A172 (cell line): ENCODE results near the gene SYNDIG1. TPM values are rescaled to one million over a fixed set of nuclear protein-coding genes. Genes with fewer than 3 reads are reported as not detected.
A peak's percentile ranks its signal among the peaks of the same experiment; 100 is the strongest.

Experiments used
- DNase-seq: peaks from one replicate; pipeline ENCODE4 v3.0.0-alpha.2; 2015; ENCODE audit warnings: low spot score
- total RNA-seq: library from RNA; depleted of rRNA; stranded (reverse); fragments of >200 nt; shearing (Covaris generic); gene quantifications from 2 replicates; pipeline ENCODE4 v1.2.3, GENCODE V29; 2014

SYNDIG1 gene
- total RNA-seq, 1 experiment from 2014 or later = 5.2 TPM

DNA sequence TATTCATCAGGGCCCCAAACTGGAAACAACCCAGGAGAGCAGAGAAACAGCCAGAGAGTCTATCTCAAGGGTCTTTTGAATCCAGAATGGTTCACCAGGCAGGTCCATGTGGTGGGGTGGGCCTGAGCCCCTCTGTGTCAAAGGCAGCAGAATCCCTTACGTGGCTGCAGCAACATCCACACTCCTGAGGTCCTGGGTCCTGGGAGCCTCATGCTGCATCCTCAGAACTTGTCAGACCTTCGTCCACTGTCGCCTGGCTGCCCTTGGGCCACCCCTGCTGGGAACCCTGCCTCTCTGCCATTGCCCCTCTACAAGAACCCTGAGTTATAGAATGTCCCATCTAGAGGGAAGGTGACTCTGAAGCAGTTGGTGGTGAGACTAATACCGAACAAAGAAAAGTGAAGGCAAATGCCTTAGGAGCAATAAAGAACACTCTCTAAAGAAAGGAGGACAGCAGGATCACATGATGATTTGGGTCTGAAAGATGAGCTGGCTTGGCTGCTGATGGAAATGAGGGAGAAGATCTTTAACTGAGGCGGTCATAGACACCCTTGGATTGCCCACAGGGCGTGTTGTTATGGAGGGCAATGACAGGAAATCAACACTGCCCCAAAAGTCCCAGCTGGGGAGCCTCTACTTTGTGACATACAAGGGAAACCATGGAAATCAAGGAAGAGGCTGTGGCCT, 161.2 kb downstream of the SYNDIG1 start:
- DNase-seq = no peak

DNA sequence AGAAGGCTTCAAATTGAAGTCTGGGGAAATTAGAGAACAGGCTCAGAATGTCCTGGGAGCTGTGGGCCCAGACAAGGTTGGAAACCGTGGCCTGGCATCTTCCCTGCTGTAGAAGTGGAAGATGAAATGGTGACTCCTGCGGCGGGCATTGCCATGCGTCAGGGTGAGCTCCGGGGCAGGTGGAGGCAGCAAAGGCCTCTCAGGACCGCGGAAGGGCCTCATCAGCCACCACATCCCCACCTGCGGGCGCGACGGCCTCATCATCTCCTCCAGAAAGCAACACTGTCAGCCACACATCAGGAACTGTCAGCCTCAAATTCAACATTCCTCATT, 161.7 kb downstream of the SYNDIG1 start:
- no peak for DNase-seq

DNA sequence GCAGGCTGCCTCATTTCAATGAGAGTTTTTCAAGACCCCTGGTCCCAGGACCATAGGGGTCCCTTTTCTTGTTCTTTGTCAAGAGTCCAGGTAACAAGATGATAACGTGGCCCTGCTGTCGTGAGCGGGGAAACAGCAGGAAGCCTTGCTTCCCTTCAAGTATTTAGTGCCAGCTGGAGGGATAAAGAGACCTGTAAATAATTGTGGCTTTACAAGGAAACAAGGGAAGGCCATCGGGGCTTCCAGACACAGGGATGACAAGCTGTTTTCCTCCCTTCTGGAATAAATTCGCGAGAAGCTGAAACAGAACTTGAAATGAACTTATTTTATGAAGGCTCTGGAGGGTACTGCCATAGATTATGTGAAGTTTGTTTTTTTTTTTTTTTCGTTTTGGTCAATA, 163.2 kb downstream of the SYNDIG1 start:
- DNase-seq = no peak

DNA sequence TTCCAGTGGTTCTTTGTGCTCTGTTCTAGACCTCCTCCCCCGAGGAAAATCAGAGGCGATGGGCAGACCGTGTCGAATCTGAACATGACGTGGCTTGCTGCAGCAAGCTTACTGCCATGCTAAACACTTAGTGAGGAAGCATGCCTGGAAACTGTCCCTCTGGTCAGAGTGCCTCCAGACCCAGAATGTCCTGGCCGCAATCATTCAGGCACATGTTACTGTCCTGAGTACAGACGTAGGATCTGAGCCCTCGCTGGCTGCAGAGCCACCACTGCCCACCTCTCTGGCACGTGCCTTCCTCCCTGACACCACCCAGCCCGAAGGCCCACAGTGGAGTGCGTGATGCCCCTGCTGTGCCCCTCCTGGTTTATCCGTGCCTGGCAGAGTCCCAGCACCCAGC, 163.6 kb downstream of the SYNDIG1 start:
- no peak for DNase-seq

DNA sequence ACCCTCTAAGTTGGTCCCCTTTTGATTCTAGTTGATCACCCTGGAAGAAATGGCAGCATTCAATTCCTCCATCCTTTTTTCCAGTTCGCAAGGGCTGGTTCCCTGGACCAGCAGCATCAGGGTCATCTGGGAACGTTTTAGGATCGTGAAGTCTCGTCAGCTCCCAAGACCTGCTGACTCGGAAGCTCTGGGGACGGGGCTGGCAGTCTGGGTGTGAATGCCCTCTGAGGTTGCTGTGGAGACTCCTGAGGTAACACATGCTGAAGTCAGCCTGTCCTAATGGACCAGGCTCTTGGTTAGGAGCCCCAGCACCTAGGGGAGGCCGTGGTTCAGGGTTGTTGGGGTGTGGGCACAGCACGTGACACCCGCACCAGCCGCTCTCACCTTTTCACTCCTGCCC, 164.1 kb downstream of the SYNDIG1 start:
- no peak for DNase-seq

DNA sequence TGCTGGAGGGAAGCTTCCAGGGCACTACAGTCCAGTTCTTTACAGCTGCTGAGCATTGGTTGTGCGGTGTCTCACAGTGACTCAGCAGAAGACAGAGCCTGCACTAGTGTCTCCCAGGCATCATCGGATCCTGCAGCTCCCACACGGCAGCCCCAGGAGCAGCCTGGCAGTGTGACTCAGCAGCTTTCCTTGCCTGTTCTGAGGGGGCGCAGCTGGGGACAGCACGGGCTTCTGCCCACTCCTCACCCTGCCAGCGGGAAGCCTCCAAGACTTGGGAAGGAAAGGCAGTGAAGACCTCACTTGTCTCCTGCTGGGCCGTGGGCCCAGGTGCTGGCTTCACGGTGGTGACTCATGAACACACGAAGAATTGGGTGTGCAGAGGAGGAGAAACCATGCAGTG, 165.4 kb downstream of the SYNDIG1 start:
- peak; percentile 90 for DNase-seq

DNA sequence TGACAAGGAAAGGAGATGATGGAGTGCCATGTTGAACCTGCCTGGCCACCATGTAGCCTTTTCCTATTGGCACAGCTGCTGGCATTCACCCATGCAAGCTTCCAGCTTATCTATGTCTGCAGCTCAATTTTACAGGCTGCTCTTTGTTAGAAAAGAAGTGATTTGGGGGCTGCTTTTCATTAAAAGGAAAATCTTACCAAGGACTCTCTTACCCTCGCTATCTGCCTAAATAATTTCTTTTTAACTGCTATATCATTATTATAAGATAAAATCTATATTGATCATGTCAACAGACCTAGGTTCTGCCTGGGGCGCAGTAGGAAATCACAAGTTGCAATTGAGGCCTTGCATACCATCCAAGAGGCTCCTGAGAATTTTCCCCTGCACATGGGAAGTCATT, 167.2 kb downstream of the SYNDIG1 start:
- no peak for DNase-seq

DNA sequence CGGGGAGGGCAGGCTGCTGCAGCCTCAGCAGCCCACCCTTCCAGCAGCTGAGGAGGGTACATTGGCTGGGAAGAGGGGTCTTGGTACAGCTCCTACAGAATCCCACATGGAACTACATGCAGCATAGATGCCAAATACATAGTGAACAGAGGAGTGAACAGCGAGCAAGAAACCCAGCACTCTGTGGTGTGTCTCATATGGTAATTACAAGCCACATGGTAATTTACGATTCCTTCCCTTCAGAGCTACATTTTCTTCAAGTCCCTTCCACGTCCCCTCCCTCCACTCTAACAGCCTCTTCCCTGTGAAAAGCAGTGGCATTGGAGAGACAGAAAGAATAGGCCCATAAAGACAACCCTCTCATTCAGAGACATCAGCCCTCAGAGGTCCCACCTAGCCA, 167.7 kb downstream of the SYNDIG1 start:
- no peak for DNase-seq

DNA sequence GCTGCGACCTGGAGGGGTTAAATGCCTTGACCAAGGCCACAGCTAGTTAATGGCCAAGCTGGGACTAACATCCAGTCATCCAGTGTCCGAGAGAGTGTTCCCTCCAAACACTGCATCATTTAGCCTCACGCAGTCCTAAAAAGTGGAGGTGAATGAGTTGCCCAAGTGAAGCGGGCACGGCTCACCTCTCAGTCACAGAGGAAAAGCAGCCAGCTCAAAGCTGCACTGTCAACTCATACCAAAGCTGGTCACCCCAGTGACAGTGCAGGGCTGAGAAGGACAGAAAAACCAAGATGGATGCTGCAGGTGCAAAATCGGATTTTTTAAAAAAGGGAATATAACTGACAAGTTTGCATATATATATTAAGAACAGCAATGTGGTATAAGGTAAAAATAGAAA, 168.5 kb downstream of the SYNDIG1 start:
- no peak for DNase-seq

DNA sequence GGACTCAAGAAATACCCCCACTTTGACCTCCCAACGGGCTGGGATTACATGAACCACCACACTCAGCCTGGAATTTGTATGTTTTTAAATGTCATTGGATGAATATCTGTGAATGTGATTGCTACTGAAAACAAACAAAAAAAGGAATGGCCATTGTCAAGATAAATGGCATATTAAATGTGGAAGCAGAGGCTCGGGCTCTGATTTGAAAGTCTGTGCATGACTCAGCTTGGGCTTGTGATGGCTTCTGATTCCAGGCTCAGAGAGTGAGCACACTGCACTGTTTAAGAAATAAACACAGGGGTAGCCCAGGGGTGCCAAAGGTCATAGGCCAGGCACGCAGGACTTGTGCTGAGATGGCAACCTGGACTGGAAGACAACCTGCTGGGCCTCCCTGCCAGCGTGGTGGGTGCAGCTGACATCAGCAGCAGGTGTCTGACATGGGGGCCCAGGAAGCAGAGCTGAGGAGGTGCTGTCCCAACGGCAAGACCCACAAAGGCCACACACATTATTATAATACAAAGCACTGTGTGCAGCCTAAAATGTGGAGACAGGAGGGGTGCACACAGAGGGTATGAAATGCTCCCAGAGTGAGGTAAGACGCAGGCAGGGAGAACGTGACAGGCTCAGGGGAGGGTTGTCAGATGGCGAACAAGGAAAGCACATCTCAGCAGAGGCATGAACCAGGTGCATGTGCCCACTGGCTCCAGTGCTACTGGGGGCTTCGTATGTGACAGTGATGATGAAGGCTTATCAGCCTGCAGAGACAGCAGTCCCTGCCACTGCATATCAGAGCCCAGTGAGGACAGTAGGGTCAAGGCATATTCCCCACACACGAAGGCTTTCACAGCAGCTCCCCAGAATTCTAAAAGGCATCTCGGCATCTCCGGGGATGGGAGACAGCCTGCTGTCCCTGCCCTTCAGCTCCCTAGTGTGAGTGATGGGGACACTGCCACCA, 169.4 kb downstream of the SYNDIG1 start:
- DNase-seq = peak; percentile 25

DNA sequence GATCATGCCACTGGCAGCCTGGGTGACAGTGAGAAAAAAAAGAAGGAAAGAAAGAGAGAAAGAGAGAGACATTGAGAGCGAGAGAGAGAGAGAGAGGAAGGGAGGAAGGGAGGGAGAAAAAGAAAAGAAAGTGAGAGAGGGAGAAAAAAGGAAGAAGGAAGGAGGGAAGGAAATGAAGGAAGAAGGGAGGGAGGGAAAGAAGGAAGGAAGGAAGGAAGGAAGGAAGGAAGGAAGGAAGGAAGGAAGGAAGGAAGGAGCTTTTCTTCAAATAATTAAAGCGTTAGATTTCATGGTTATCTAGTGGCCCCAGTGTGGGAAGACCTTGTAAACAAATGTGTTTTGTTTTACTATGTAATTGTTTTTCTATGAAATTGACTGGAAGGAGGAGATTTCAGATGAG, 170.8 kb downstream of the SYNDIG1 start:
- DNase-seq = no peak

DNA sequence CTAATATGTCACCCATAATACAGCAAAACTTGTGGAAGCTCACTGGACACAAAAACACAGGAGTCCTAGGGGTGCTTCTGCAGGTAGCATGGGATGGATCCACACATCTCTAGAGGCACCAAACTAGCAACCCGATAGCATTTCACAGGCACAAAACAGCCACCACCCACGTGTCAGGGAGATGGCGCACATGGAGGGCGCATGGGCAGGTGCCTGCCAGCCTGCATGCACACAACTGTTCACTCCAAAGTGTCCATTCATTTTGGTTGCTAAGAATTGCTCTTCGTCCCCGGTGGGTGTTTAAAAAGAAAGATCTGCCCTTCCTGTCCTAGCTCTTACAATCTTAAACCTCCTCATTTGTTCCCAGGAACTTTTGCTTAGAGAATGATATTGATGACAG, 171.3 kb downstream of the SYNDIG1 start:
- no peak for DNase-seq

DNA sequence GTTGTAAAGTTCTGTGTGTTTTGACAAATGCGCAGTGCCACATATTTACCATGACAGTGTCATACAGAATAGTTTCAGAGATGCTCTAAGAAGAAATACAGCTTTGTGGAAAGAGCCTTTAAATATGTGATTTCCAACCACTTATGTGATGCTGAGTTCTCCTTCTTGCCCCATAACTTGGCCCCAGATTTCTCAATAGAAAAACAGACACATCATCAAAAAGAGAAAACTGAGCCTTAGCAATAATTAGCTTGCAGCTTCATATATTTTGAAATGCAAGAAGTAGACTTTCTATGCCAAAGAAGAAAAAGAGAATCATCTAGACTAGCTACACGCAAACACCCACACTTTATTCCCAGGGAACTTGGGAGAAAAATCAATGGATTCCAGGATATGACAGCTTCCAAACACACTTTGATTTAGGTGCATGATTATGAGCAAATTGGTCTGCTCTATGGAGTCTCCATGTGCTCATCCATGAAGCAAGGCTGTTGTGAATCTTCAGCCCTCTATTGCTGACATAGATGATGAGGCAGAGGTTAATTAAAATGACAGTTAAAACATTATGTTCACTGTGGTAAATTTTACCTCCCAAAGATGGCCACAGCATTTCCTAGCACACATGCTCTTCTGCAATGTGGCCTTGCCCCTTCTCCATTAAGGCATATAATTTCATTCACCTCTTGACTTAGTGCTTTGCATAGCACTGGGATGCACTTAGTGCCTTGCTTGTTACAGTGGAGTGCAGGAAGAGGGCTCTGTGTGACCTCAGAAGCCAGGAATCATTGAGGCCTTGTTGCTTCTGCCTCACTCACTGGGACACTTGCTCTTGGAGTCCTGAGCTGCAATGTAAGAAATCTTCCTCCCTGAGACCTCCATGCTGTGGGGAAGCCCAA, 174.6 kb downstream of the SYNDIG1 start:
- no peak for DNase-seq

DNA sequence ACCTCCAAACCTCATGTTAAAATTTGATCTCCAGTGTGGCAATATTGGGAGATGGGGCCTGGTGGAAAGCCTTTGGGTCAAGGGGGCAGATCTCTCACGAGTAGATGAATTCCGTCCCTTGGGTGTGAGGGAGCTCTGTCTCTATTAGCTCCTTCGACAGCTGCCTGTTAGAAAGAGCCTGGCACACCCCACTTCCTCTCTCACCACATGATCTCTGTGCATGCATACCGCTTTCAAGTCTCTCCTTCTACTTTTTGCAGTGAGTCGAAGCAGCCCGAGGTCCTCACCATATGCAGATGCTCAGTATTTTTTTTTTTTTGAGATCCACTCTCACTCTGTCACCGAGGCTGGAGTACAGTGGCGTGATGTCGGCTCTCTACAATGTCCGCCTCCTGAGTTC, 176.9 kb downstream of the SYNDIG1 start:
- no peak for DNase-seq

DNA sequence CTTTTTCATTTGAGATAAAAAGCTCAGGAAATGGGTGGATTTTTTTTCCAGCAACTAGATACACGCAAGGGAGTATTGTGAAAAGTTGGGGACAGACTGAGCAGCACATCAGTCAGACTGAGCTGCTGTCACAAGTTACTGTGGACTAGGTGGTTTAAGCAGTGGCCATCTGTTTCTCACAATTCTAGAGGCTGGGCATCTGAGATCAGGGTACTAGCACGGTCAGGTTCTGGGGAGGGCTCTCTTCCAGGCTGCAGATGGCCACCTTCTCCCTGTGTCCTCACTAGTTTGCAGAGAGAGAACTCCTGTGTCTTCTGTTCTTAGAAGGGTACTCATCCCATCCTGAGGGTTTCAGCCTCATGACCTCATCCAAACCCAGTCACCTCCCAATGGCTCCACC, 178.3 kb downstream of the SYNDIG1 start:
- DNase-seq = no peak

DNA sequence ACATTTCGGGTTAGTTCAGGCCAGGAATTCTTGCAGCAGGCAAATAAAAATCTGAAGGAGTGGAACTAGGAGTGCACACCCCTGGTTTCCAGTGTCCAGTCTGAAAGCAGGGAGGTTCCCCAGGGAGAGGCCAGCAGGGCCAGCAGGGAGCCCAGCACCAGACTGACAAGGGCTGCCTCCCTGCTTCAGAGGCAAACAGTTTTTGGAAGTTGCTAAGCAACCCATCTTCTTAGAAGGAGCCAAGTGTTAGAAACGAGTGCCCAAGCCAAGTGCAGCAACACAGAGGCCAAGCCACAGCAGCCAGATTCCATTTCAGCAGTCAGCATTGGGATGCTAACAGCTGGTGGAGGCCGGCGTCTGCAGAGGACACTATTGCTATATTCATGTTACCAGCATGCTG, 179.1 kb downstream of the SYNDIG1 start:
- DNase-seq = no peak

DNA sequence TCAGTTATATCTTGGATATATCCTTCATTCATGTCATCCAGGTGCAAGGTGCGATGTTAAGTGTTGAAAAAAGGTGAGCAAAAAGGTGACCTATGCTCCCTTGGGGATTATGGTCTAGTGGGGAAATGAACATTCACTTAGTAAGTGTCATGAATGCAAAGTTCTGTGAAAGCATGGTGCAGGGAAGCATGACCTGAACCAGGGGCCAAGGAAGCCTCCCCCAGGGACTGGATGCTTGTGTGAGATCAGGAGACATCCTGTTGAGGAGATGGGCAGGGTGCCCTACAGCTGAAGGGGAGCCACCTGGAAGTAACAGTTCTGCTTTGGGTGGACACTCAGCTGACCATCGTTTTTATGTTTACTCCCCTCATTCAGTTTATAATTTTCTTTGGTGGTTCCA, 179.5 kb downstream of the SYNDIG1 start:
- DNase-seq = no peak

DNA sequence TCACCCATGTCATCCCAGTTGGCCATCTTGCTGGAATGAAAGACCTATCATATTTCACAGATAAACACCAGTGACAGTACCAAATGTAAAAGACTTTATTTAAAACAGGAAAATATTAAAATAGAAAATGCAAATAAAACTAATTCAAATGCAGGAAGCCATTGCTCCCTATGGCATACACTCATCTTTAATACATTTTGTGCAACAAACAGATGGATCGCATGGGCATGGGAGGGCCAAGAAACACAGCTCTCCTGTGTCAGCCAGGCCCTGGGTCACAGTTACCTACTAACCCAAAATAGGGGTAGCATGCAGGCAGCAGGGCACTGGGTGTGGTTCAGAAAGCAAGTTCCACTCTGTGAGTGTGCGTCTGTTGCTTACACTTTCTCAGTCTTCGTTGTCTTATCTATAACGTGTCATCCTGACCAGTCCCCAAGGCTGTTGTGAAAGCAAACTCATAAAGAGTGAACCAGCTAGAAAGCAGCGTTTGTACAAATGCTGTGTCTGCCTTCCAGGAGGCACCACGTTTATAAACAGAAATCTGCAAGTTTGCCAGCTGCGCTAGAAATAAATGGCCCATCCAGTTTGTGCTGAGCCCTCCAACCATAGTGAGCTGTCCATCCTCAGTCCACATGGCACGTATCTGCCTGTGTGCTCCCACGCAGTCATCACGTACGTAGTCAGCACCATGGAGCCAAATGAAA, 180.5 kb downstream of the SYNDIG1 start:
- DNase-seq = peak; percentile 20

DNA sequence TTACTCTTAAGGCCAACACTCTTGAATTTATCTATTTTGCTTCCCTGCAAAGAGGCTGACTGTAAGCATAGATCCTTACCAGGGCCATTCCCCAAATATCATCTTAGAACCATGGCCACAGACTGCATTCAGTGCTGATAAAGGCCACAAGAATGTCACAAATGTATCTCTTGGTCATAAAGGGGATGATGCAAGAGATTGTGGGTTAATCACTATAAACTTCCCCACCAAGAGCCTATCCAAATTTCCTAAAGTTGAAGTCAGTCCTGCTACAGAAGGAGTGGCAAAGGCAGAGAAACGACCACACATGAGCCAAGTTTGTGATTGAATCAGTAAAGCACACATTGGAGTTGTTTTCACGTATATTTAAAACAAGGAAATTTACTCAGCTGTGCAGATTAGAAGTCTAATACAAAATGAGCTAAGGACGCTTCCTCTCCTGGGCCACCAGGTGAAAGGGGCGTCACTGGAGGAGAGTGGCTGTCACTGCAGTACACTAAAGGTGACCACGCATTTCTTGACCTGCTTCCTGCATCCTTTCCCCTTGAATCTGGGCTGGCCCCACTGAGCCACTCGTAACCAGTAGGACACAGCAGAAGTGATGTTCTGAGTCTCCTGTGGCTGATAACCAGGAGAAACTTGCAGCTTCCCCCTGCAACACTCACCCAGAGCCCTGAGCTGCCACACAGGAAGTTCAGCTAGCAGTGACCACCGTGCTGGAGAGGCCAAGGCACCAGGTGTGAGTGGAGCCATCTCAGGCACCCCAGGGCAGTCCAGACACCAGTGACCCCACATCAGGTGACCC, 181.9 kb downstream of the SYNDIG1 start:
- DNase-seq = peak; percentile 96

DNA sequence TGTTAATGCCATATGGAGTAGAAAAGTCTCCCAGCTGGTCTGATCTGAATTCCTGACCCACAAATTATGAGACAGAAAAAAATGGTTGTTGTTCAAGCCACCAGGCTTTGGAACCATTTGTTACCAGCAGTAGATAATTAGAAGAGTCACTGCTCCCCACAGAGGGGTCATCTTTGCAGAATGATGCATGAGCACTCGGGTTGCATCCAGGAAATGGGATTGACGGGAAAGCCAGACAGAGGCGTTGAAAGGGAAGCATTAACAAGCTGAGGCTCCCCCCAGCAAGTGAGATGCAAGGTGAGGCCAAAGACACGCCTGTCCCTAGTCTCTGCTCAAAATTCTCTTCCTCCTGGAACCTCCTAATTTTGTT, 182.5 kb downstream of the SYNDIG1 start:
- peak; percentile 55 for DNase-seq

DNA sequence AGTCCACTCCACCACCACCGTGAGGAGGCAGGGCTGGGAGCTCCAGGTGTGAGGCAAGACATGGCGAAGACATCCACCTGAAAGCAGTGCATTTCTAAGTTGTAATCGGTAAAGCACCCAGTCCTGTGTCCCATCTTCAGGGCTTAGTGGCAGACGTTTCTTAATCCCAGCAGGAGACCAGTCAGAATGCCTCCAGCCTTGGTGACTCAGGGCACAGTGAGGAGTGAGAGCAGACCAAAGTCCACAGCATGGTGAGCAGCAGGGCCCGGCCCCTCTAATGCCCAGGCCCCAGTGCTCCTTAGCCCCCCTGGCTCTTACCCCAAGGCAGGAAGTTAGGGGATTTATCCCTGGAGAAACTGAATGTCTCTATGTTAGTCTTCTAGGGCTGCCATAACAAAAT, 183.9 kb downstream of the SYNDIG1 start:
- DNase-seq = peak; percentile 72
